Adipocyte (in vitro differentiated cells): ENCODE results near the gene NACC1.
"Not testable (repeated sequence)": the region's sequence is repeated elsewhere in the genome, so short reads cannot be mapped to it uniquely, and the experiment has no call there.

Source experiments
- DNase-seq: peaks from one replicate; pipeline ENCODE4 v3.0.0-alpha.2; 2015; ENCODE audit warnings: low read depth
- H3K27me3 ChIP-seq: replicated peaks from 2 replicates; pipeline ENCODE4 v1.7.0; 2013; ENCODE audit warnings: mild to moderate bottlenecking, low read length, moderate library complexity; ENCODE audit not compliant: control insufficient read depth, insufficient read depth
- H3K36me3 ChIP-seq: 2 replicates; pipeline ENCODE4 v1.7.0; 2013; ENCODE audit warnings: low read length, mild to moderate bottlenecking, moderate library complexity; ENCODE audit not compliant: control insufficient read depth, insufficient read depth, severe bottlenecking
- H3K4me1 ChIP-seq: 2 replicates; pipeline ENCODE4 v1.7.0; 2013; ENCODE audit warnings: mild to moderate bottlenecking, low read length, moderate library complexity; ENCODE audit not compliant: control insufficient read depth, insufficient read depth
- H3K4me3 ChIP-seq: 2 replicates; pipeline ENCODE4 v1.7.0; 2013; ENCODE audit warnings: mild to moderate bottlenecking, low read length, moderate library complexity
- H3K9ac ChIP-seq: 2 replicates; pipeline ENCODE4 v1.7.0; 2013; ENCODE audit warnings: mild to moderate bottlenecking, low read length, moderate library complexity
- H3K9me3 ChIP-seq: 2 replicates; pipeline ENCODE4 v1.7.0; 2013; ENCODE audit warnings: mild to moderate bottlenecking, low read length, moderate library complexity; ENCODE audit not compliant: control insufficient read depth

NACC1 gene

DNA sequence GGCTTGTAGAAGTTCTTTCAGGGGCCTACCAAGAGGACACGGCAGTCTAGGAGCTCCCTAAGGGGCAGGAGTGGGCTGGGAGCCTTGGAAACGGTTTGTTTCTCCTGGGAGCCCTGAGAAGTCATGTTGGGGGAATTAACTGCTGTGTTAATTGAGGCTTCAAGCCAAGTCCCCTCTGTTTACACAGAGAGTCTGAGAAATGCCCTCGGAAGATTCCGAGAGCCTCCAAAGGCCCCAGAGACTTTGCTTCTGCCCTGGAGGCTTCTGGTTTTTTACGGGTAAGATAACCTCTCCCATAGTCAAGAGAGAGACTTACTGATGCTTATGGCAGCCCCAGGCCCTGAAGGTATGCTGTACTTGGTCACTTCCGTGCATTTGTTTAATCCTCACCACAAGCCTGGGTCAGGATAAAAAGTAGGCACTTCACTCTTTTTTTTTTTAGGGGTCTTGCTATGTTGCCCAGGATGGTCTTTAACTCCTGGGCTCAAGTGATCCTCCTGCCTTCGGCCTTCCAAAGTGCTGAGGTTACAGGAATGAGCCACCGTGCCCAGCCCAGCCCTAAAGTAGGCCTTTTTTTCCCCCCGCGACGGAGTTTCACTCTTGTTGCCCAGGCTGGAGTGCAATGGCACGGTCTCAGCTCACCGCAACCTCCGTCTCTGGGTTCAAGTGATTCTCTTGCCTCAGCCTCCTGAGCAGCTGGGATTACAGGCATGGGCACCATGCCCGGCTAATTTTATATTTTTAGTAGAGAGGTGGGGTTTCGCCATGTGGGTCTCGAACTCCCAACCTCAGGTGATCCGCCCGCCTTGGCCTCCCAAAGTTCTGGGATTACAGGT is 47.3 kb downstream of the NACC1 start:
- no peak overlapping the region for H3K4me3 ChIP-seq
- H3K9me3 ChIP-seq, result no peaks in the 10 kb centered on the region
- no peaks in the 10 kb centered on the region for H3K36me3 ChIP-seq
- no peaks in the 10 kb centered on the region for H3K27me3 ChIP-seq
- H3K4me1 ChIP-seq, result peaks cover 60% of the 10 kb centered on the region
- H3K9ac ChIP-seq, result peak overlapping the region; percentile 89
- no peak for DNase-seq

DNA sequence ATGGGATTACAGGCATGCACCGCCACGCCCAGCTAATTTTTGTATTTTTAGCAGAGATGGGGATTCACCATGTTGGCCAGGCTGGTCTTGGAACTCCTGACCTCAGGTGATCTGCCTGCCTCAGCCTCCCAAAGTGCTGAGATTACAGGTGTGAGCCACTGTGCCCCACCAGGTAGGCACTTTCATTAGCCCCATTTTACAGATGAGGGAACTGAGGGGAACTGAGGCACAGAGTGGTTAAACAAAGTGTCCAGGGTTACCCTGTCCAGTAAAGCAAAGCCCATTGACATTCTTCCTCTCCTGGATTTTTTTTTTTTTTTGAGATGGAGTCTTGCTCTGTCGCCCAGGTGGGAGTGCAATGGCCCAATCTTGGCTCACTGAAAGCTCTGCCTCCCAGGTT is 48.1 kb downstream of the NACC1 start:
- H3K4me3 ChIP-seq, H3K36me3 ChIP-seq, H3K9me3 ChIP-seq, H3K9ac ChIP-seq, DNase-seq, H3K27me3 ChIP-seq: not testable (repeated sequence)
- peaks cover 55% of the 10 kb centered on the region for H3K4me1 ChIP-seq

DNA sequence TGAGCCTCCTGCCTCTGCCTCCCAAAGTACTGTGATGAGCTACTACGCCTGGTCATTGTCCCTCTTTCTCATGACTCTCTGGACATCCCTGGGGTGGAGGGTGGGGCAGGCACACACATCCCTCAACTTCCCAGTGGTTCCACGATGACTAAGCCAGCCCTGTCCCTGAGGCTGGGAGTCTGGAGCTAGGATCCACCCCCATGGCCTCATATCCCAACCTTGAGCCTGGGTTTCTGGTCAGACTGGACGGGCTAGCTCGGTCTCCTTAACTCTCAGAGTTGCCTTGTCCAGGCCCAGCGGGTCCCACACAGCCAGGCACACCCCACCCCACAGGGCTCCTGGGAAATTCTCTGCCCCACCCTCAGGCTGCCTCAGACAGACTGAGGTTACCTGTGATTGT is 51.7 kb downstream of the NACC1 start:
- H3K27me3 ChIP-seq, result no peaks in the 10 kb centered on the region
- H3K9me3 ChIP-seq, result no peaks in the 10 kb centered on the region
- no peak overlapping the region for H3K4me3 ChIP-seq
- peaks cover 50% of the 10 kb centered on the region for H3K4me1 ChIP-seq
- peak; percentile 30 for DNase-seq
- H3K9ac ChIP-seq, result no peak overlapping the region
- H3K36me3 ChIP-seq, result no peaks in the 10 kb centered on the region

- H3K9me3 ChIP-seq, result no peaks in the 10 kb centered on the region
- H3K27me3 ChIP-seq, result no peaks in the 10 kb centered on the region
- H3K4me1 ChIP-seq, result peaks cover 43% of the 10 kb centered on the region
- no peaks in the 10 kb centered on the region for H3K36me3 ChIP-seq
- no peak for DNase-seq
- no peak overlapping the region for H3K4me3 ChIP-seq
- H3K9ac ChIP-seq, result no peak overlapping the region
Observed at GRCh38 chr19:13171146-13171545, 53.1 kb downstream of the NACC1 start.

- Histone ChIP-seq H3K36me3 (no peaks in the 10 kb centered on the region), H3K9me3 (no peaks in the 10 kb centered on the region), H3K27me3 (no peaks in the 10 kb centered on the region), H3K4me1 (peaks cover 33% of the 10 kb centered on the region), H3K9ac (peak overlapping the region; percentile 79), H3K4me3 (peak overlapping the region; percentile 59)
- DNase-seq, result peak; percentile 89
Observed at GRCh38 chr19:13172346-13173138, 54.5 kb downstream of the NACC1 start.

GRCh38 chr19:13173139-13173737 is 55.2 kb downstream of the NACC1 start:
- no peaks in the 10 kb centered on the region for H3K27me3 ChIP-seq
- no peak overlapping the region for H3K9ac ChIP-seq
- no peak overlapping the region for H3K4me3 ChIP-seq
- peaks cover 28% of the 10 kb centered on the region for H3K4me1 ChIP-seq
- no peaks in the 10 kb centered on the region for H3K9me3 ChIP-seq
- no peak for DNase-seq
- no peaks in the 10 kb centered on the region for H3K36me3 ChIP-seq

DNA sequence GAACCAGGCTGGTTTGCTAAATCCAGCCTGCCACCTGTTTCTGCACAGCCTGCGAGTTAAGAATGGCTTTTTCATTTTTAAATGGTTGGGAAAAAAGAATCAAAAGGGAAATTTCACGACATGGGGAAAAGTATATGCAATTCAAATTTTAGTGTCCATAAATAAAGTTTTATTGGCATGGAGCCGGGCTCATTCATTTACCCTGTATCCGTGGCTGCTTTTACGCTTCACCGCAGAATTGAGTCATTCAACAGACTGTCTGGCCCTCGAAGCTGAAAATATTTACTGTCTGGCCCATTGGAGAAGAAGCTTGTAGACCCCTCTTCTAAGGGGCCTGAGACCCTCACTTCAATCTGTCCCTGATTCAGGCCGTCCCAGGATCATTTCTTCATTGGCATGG is 58.3 kb downstream of the NACC1 start:
- Histone ChIP-seq H3K27me3 (no peaks in the 10 kb centered on the region), H3K9ac (no peak overlapping the region), H3K4me3 (no peak overlapping the region), H3K9me3 (no peaks in the 10 kb centered on the region), H3K36me3 (no peaks in the 10 kb centered on the region), H3K4me1 (peaks cover 14% of the 10 kb centered on the region)
- no peak for DNase-seq

DNA sequence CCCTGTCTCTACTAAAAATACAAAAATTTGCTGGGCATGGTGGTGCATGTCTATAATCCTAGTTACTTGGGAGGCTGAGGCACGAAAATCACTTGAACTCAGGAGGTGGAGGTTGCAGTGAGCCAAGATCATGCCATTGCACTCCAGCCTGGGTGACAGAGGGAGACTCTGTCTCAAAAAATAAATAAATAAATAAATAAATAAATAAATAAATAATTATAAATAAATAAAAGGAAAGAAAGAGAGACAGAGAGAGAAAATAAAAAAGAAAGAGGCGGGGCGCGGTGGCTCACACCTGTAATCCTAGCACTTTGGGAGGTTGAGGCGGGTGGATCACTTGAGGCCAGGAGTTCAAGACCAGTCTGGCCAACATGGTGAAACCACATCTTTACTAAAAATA is 59.5 kb downstream of the NACC1 start:
- DNase-seq, H3K27me3 ChIP-seq, H3K9me3 ChIP-seq, H3K36me3 ChIP-seq, H3K9ac ChIP-seq, H3K4me3 ChIP-seq: not testable (repeated sequence)
- peaks cover 15% of the 10 kb centered on the region for H3K4me1 ChIP-seq

DNA sequence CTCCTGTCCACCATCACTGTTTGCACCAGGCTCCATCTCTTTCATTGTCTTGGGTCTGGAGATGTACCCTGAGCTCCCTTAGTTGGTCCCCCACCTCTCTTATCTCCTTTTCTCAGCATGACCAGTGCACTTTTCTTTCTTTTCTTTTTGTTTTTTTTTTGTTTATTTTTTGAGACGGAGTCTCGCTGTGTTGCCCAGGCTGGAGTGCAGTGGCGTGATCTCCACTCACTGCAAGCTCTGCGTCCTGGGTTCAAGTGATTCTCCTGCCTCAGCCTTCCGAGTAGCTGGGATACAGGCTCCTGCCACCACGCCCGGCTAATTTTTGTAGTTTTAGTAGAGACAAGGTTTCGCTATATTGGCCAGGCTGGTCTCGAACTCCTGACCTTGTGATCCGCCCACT is 60.2 kb downstream of the NACC1 start:
- not testable (repeated sequence) for DNase-seq, H3K9me3 ChIP-seq, H3K4me3 ChIP-seq, H3K4me1 ChIP-seq, H3K9ac ChIP-seq, H3K36me3 ChIP-seq, H3K27me3 ChIP-seq

GRCh38 chr19:13181747-13182388 is 63.8 kb downstream of the NACC1 start:
- Histone ChIP-seq H3K4me3 (no peak overlapping the region), H3K9ac (peak overlapping the region; percentile 64), H3K4me1 (peaks cover 8% of the 10 kb centered on the region), H3K27me3 (no peaks in the 10 kb centered on the region), H3K9me3 (no peaks in the 10 kb centered on the region), H3K36me3 (no peaks in the 10 kb centered on the region)
- peak; percentile 68 for DNase-seq

- DNase-seq, H3K36me3 ChIP-seq, H3K9me3 ChIP-seq, H3K4me1 ChIP-seq, H3K9ac ChIP-seq, H3K4me3 ChIP-seq, H3K27me3 ChIP-seq: not testable (repeated sequence)
Observed at GRCh38 chr19:13184926-13185325, 66.9 kb downstream of the NACC1 start.
